SK-N-SH (cell line): ENCODE data around the gene SIGMAR1.

Experiments
- CHD2 ChIP-seq: fragments of 150-350 bp; IDR thresholded peaks from 2 replicates; pipeline ENCODE4 v1.6.1; 2018; ENCODE audit warnings: low read length; ENCODE audit not compliant: partially characterized antibody
- CTCF ChIP-seq: fragments of 200-600 bp; sonication (generic); IDR thresholded peaks from 2 replicates; pipeline ENCODE4 v1.6.1; 2017; ENCODE audit warnings: antibody characterized with exemption, mild to moderate bottlenecking, moderate library complexity
- EP300 ChIP-seq, 2 experiments: IDR thresholded peaks; 2 replicates each; pipeline versions ENCODE4 v1.4.0 to v1.6.1; 2012; ENCODE audit warnings: borderline replicate concordance in 1 of 2, low read depth in 1 of 2, low read length in 1 of 2
- FOSL2 ChIP-seq: IDR thresholded peaks from 2 replicates; pipeline ENCODE4 v1.4.0; 2012; ENCODE audit warnings: low read depth, mild to moderate bottlenecking, moderate library complexity, borderline replicate concordance
- FOXJ3 ChIP-seq: sonication (generic); formaldehyde crosslinking; IDR thresholded peaks from 2 replicates; pipeline ENCODE4 v1.5.1; 2020; ENCODE audit warnings: mild to moderate bottlenecking, missing genetic modification reagents
- FOXM1 ChIP-seq: IDR thresholded peaks from 2 replicates; pipeline ENCODE4 v1.4.0; 2012; ENCODE audit warnings: low read depth, mild to moderate bottlenecking
- PBX3 ChIP-seq: IDR thresholded peaks from 2 replicates; pipeline ENCODE4; 2012
- REST ChIP-seq: IDR thresholded peaks from 2 replicates; pipeline ENCODE4 v1.6.1; 2012; ENCODE audit warnings: mild to moderate bottlenecking, low read depth, low read length, moderate library complexity
- RXRA ChIP-seq: IDR thresholded peaks from 2 replicates; pipeline ENCODE4 v1.4.0; 2012; ENCODE audit warnings: low read depth, mild to moderate bottlenecking, borderline replicate concordance
- SMC3 ChIP-seq: IDR thresholded peaks from 2 replicates; pipeline ENCODE4 v1.6.1; 2012; ENCODE audit warnings: low read depth, low read length, improper control_type of control experiment
- TAF1 ChIP-seq: IDR thresholded peaks from 2 replicates; pipeline ENCODE4 v1.6.1; 2012; ENCODE audit warnings: low read depth, mild to moderate bottlenecking, low read length, moderate library complexity, borderline replicate concordance
- TCF12 ChIP-seq: IDR thresholded peaks from 2 replicates; pipeline ENCODE4 v1.4.0; 2012
- USF2 ChIP-seq: fragments of 150-350 bp; IDR thresholded peaks from 2 replicates; pipeline ENCODE4 v1.6.1; 2017; ENCODE audit warnings: antibody characterized with exemption, low read length, low read depth, borderline replicate concordance
- YY1 ChIP-seq: IDR thresholded peaks from 2 replicates; pipeline ENCODE4 v1.4.0; 2012; ENCODE audit warnings: low read depth, mild to moderate bottlenecking

- TF ChIP-seq FOXM1 (no peak), USF2 (no peak), REST (no peak), YY1 (no peak), CTCF (no peak), FOXJ3 (no peak), TAF1 (no peak), SMC3 (no peak), EP300 (IDR thresholded peaks at IDR 0.05; ENCODE audit: borderline replicate concordance in 1 of 2, low read depth in 1 of 2, low read length in 1 of 2) (no peak), PBX3 (no peak), FOSL2 (no peak), RXRA (no peak), TCF12 (no peak), CHD2 (no peak)
These were observed 22.1 kb upstream of the SIGMAR1 start for GRCh38 chr9:34659592-34660253.
